ENCODE data around the gene DNAJC10. TPM values are rescaled to one million over a fixed set of nuclear protein-coding genes. Genes with fewer than 3 reads are reported as not detected.

The DNAJC10 gene
- polyA plus RNA-seq, 3 donors = 25.2 to 102 (median 79.4) TPM

DNA sequence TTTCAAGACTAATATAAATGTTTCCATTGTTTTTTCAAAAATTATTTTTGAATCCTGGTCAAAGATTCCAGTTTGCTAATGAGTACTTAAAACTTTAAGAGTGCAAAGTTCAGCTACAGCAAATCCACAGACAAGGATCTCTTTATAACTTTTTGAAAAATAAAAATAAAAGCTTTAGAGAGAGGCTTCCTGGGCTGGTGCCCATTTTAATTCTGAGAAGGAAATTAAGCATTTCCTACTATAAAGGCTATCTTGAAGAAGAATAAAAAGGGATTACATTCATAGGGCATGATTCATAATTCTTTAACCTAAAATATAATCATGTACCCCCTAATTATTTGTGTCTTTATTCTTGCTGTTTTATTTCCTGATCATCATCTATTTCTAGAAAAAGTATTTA lies 38.2 kb downstream of the DNAJC10 start:
- no peak overlapping the region for H3K4me2 ChIP-seq (replicated peaks; ENCODE audit: extremely low read depth, low read length, poor library complexity, severe bottlenecking)
- no peaks in the 10 kb centered on the region for H4K20me1 ChIP-seq (ENCODE audit: insufficient read depth, low read length)
- H3K9ac ChIP-seq (ENCODE audit: insufficient read depth, low read length, poor library complexity, severe bottlenecking) = no peak overlapping the region
- intact Hi-C loops (cut with micrococcal nuclease) = loop anchor here in 1 of 2 donors (10.0 kb wide), 2 partner anchors 1229 to 1259 kb away; no protein-coding TSS in a partner anchor
- no peaks in the 10 kb centered on the region for H3K4me1 ChIP-seq (ENCODE audit: control insufficient read depth in 1 of 2, insufficient read depth in 2 of 2, low read length in 2 of 2)
- no peaks in the 10 kb centered on the region for H3K79me2 ChIP-seq (ENCODE audit: insufficient read depth, low read length)
- H3K36me3 ChIP-seq (replicated peaks in 1 of 2; ENCODE audit: control insufficient read depth in 1 of 2, insufficient read depth in 2 of 2, low read length in 2 of 2) = peaks cover 92 to 93% of the 10 kb centered on the region in 2 donors
- Mint-ChIP-seq H3K36me3 (peaks cover 74 to 84% of the 10 kb centered on the region in 2 donors), H3K4me1 (no peaks in the 10 kb centered on the region), H3K27ac (no peak overlapping the region), H3K9me3 (peaks cover 0 to 3% (median 0%) of the 10 kb centered on the region in 7 donors), H3K27me3 (ENCODE audit: low read depth in 3 of 3) (peaks cover 0 to 2% (median 0%) of the 10 kb centered on the region in 3 donors), H3K4me3 (no peak overlapping the region)
- no peak overlapping the region for H3K4me3 ChIP-seq (replicated peaks in 1 of 3; ENCODE audit: low read depth in 2 of 3, low read length in 3 of 3)
- no peaks in the 10 kb centered on the region for H3K9me3 ChIP-seq (replicated peaks in 1 of 2; ENCODE audit: control insufficient read depth in 1 of 2, insufficient read depth in 1 of 2, low read length in 2 of 2)
- no peak overlapping the region for H3K27ac ChIP-seq (ENCODE audit: low read depth in 1 of 2, low read length in 2 of 2)
- H2AFZ ChIP-seq (ENCODE audit: insufficient read depth, low read depth, low read length, poor library complexity, severe bottlenecking) = no peak overlapping the region
- H3K27me3 ChIP-seq (ENCODE audit: control insufficient read depth in 2 of 2, insufficient read depth in 2 of 2, low read length in 2 of 2) = no peaks in the 10 kb centered on the region
- no peak for DNase-seq
- TF ChIP-seq, protein P1, sequence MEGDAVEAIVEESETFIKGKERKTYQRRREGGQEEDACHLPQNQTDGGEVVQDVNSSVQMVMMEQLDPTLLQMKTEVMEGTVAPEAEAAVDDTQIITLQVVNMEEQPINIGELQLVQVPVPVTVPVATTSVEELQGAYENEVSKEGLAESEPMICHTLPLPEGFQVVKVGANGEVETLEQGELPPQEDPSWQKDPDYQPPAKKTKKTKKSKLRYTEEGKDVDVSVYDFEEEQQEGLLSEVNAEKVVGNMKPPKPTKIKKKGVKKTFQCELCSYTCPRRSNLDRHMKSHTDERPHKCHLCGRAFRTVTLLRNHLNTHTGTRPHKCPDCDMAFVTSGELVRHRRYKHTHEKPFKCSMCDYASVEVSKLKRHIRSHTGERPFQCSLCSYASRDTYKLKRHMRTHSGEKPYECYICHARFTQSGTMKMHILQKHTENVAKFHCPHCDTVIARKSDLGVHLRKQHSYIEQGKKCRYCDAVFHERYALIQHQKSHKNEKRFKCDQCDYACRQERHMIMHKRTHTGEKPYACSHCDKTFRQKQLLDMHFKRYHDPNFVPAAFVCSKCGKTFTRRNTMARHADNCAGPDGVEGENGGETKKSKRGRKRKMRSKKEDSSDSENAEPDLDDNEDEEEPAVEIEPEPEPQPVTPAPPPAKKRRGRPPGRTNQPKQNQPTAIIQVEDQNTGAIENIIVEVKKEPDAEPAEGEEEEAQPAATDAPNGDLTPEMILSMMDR (IDR thresholded peaks at IDR 0.05) = no peak

DNA sequence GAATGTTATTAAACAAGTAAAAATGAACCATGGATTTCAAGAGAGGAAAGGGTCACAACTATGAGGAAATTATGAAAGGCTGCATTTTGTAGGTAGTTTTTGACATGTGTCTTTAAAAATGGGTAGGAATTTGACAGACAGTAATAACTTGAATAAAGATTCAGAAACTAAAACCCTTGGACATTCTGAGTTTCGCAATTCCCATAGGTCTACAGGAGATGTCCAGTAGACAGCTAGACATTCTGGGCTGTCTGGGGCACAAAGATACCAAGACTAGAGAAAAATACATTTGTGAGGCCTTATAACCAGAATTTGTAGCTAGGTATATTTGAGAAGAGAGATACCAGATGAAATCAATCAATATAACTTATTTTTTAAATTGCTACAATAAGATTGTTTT lies 42.3 kb downstream of the DNAJC10 start:
- peak overlapping the region in 1 of 7 donors; percentile 42 for H3K27ac Mint-ChIP-seq
- H3K4me1 Mint-ChIP-seq = no peaks in the 10 kb centered on the region
- peaks cover 74 to 86% of the 10 kb centered on the region in 2 donors for H3K36me3 Mint-ChIP-seq
- Histone ChIP-seq H3K36me3 (replicated peaks in 1 of 2; ENCODE audit: control insufficient read depth in 1 of 2, insufficient read depth in 2 of 2, low read length in 2 of 2) (peaks cover 99% of the 10 kb centered on the region in 2 donors), H4K20me1 (ENCODE audit: insufficient read depth, low read length) (no peaks in the 10 kb centered on the region), H3K79me2 (ENCODE audit: insufficient read depth, low read length) (no peaks in the 10 kb centered on the region), H3K27ac (ENCODE audit: low read depth in 1 of 2, low read length in 2 of 2) (no peak overlapping the region), H3K4me1 (ENCODE audit: control insufficient read depth in 1 of 2, insufficient read depth in 2 of 2, low read length in 2 of 2) (no peaks in the 10 kb centered on the region), H3K4me3 (replicated peaks in 1 of 3; ENCODE audit: low read depth in 2 of 3, low read length in 3 of 3) (no peak overlapping the region), H3K9ac (ENCODE audit: insufficient read depth, low read length, poor library complexity, severe bottlenecking) (no peak overlapping the region), H3K4me2 (replicated peaks; ENCODE audit: extremely low read depth, low read length, poor library complexity, severe bottlenecking) (no peak overlapping the region), H3K9me3 (replicated peaks in 1 of 2; ENCODE audit: control insufficient read depth in 1 of 2, insufficient read depth in 1 of 2, low read length in 2 of 2) (no peaks in the 10 kb centered on the region), H3K27me3 (ENCODE audit: control insufficient read depth in 2 of 2, insufficient read depth in 2 of 2, low read length in 2 of 2) (no peaks in the 10 kb centered on the region), H2AFZ (ENCODE audit: insufficient read depth, low read depth, low read length, poor library complexity, severe bottlenecking) (no peak overlapping the region)
- DNase-seq = no peak
- H3K4me3 Mint-ChIP-seq = no peak overlapping the region
- no peaks in the 10 kb centered on the region for H3K27me3 Mint-ChIP-seq (ENCODE audit: low read depth in 3 of 3)
- intact Hi-C loops (cut with micrococcal nuclease) = loop anchor here in 1 of 2 donors (10.0 kb wide), 2 partner anchors 1234 to 1264 kb away; no protein-coding TSS in a partner anchor
- 100% methylated on average over 1 of the region's 1 CpG for WGBS (ENCODE audit: insufficient coverage)
- TF ChIP-seq, protein P1 (IDR thresholded peaks at IDR 0.05) = no peak
- no peaks in the 10 kb centered on the region for H3K9me3 Mint-ChIP-seq

All from CD14-positive monocyte (primary cell).